DND-41 (cell line): ENCODE measurements around the gene AOPEP.

ENCODE experiments used
- ATAC-seq: fragments of 200-7000 bp; cut with Tn5 transposase; 3 replicates; pipeline ENCODE4 v1.9.1; 2021; ENCODE audit warnings: low read depth; ENCODE audit not compliant: insufficient read depth
- DNase-seq: peaks from one replicate; pipeline ENCODE4 v3.0.0-alpha.2; 2020
- H2AFZ ChIP-seq: 2 replicates; pipeline ENCODE4 v1.6.0; 2012; ENCODE audit warnings: low read depth, low read length
- H3K27ac ChIP-seq: 2 replicates; pipeline ENCODE4 v1.5.1; 2012; ENCODE audit warnings: low read length, inconsistent platforms
- H3K27me3 ChIP-seq: fragments of 200-600 bp; sonication (generic); 2 replicates; pipeline ENCODE4 v1.6.0; 2012; ENCODE audit warnings: low read length, mild to moderate bottlenecking, inconsistent platforms; ENCODE audit not compliant: insufficient read depth, poor library complexity
- H3K36me3 ChIP-seq: 2 replicates; pipeline ENCODE4 v1.5.1; 2012; ENCODE audit warnings: low read length, inconsistent platforms; ENCODE audit not compliant: insufficient read depth
- H3K4me1 ChIP-seq: 2 replicates; pipeline ENCODE4 v1.5.1; 2012; ENCODE audit warnings: mild to moderate bottlenecking, low read length; ENCODE audit not compliant: insufficient read depth
- H3K4me2 ChIP-seq: 2 replicates; pipeline ENCODE4 v1.6.0; 2012; ENCODE audit warnings: mild to moderate bottlenecking, moderate library complexity, low read length, inconsistent platforms; ENCODE audit not compliant: insufficient read depth
- H3K4me3 ChIP-seq, 2 experiments: fragments of 200-600 bp in 1 of 2; shearing (Covaris generic) in 1 of 2; 2 replicates each; pipeline ENCODE4 v1.5.1; 2012 to 2016; ENCODE audit warnings: inconsistent platforms in 2 of 2, low read length in 2 of 2, mild to moderate bottlenecking in 2 of 2, low read depth in 1 of 2, moderate library complexity in 1 of 2
- H3K79me2 ChIP-seq: 2 replicates; pipeline ENCODE4 v1.6.0; 2012; ENCODE audit warnings: low read length, inconsistent platforms; ENCODE audit not compliant: insufficient read depth
- H3K9ac ChIP-seq: 2 replicates; pipeline ENCODE4 v1.6.0; 2012; ENCODE audit warnings: low read depth, mild to moderate bottlenecking, inconsistent platforms, low read length, moderate library complexity
- H3K9me3 ChIP-seq: 2 replicates; pipeline ENCODE4 v1.5.1; 2012; ENCODE audit warnings: low read length, moderate library complexity, mild to moderate bottlenecking, inconsistent platforms; ENCODE audit not compliant: insufficient read depth, severe bottlenecking
- H4K20me1 ChIP-seq: 2 replicates; pipeline ENCODE4 v1.6.0; 2012; ENCODE audit warnings: low read length; ENCODE audit not compliant: insufficient read depth
- CTCF ChIP-seq: IDR thresholded peaks from 2 replicates; pipeline ENCODE4 v1.5.1; 2012; ENCODE audit warnings: borderline replicate concordance, low read length, moderate library complexity, mild to moderate bottlenecking; ENCODE audit not compliant: poor library complexity, severe bottlenecking; ENCODE audit errors: extremely low read depth
- EZH2 ChIP-seq: IDR thresholded peaks from 3 replicates; pipeline ENCODE4 v1.6.1; 2012; ENCODE audit warnings: borderline replicate concordance, low read depth, mild to moderate bottlenecking, moderate library complexity, low read length, inconsistent platforms; ENCODE audit not compliant: severe bottlenecking

The AOPEP gene

GRCh38 chr9:94786586-94786985 is 60.1 kb downstream of the AOPEP start:
- Histone ChIP-seq H3K4me1 (no peaks in the 10 kb centered on the region), H3K4me3 (no peak overlapping the region), H3K9ac (no peak overlapping the region), H3K27ac (no peak overlapping the region), H3K4me2 (no peak overlapping the region), H3K36me3 (no peaks in the 10 kb centered on the region), H3K9me3 (no peaks in the 10 kb centered on the region), H3K27me3 (no peaks in the 10 kb centered on the region), H4K20me1 (0 out of 2 replicates have a peak, but pooled peaks cover 3% of the 10 kb centered on the region), H3K79me2 (no peaks in the 10 kb centered on the region), H2AFZ (no peak overlapping the region)
- DNase-seq, result no peak
- TF ChIP-seq CTCF, result no peak
- TF ChIP-seq EZH2, result no peak
- ATAC-seq, result no peak

- ATAC-seq, result no peak
- Histone ChIP-seq H3K27ac (no peak overlapping the region), H3K4me2 (no peak overlapping the region), H3K4me1 (no peaks in the 10 kb centered on the region), H3K79me2 (no peaks in the 10 kb centered on the region), H3K36me3 (0 out of 2 replicates have a peak, but pooled peaks cover under 1% of the 10 kb centered on the region), H3K27me3 (no peaks in the 10 kb centered on the region), H2AFZ (no peak overlapping the region), H3K4me3 (no peak overlapping the region), H3K9ac (no peak overlapping the region), H3K9me3 (no peaks in the 10 kb centered on the region), H4K20me1 (0 out of 2 replicates have a peak, but pooled peaks cover 3% of the 10 kb centered on the region)
- DNase-seq, result no peak
- TF ChIP-seq CTCF, result no peak
- TF ChIP-seq EZH2, result no peak
Observed at GRCh38 chr9:94787266-94787665, 60.8 kb downstream of the AOPEP start.

- Histone ChIP-seq H3K27ac (no peak overlapping the region), H3K27me3 (no peaks in the 10 kb centered on the region), H3K4me2 (no peak overlapping the region), H3K9me3 (no peaks in the 10 kb centered on the region), H3K4me3 (no peak overlapping the region), H3K4me1 (no peaks in the 10 kb centered on the region), H3K9ac (no peak overlapping the region), H3K79me2 (no peaks in the 10 kb centered on the region), H2AFZ (no peak overlapping the region), H3K36me3 (peaks cover 3% of the 10 kb centered on the region; the same call in 1 of the 2 replicates), H4K20me1 (no peaks in the 10 kb centered on the region)
- DNase-seq (no peak), ATAC-seq (no peak)
- TF ChIP-seq EZH2 (no peak), CTCF (no peak)
Observed at GRCh38 chr9:94788570-94789105, 62.1 kb downstream of the AOPEP start.
